ENCODE results near the gene SMAD3. TPM values are rescaled to one million over a fixed set of nuclear protein-coding genes. Genes with fewer than 3 reads are reported as not detected.

Gene SMAD3
- total RNA-seq, 2 donors from 2014 or later, result 19.7 to 52.4 TPM

DNA sequence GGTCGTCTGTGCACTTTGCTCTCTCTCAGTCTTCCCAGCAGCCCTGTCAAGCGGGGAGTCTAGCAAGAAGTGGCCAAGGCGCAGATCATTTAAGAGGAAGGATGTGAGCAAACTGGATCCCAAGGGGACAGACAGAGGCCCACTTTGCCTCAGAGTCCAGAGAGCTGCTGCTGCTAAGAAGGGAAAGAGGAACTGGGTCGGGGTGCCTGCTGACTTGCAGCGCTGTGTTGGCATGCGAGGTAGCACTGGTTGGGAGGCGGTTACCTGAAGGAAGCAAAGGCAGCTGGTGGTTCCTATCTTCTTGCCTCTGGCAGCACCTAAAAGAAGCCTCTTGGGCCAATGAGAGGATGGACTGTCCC is 28.1 kb downstream of the SMAD3 start:
- ATAC-seq, result no peak
- no peaks in the 10 kb centered on the region for H3K36me3 ChIP-seq (replicated peaks in 1 of 2; ENCODE audit: insufficient read depth in 1 of 2, low read depth in 2 of 2)

DNA sequence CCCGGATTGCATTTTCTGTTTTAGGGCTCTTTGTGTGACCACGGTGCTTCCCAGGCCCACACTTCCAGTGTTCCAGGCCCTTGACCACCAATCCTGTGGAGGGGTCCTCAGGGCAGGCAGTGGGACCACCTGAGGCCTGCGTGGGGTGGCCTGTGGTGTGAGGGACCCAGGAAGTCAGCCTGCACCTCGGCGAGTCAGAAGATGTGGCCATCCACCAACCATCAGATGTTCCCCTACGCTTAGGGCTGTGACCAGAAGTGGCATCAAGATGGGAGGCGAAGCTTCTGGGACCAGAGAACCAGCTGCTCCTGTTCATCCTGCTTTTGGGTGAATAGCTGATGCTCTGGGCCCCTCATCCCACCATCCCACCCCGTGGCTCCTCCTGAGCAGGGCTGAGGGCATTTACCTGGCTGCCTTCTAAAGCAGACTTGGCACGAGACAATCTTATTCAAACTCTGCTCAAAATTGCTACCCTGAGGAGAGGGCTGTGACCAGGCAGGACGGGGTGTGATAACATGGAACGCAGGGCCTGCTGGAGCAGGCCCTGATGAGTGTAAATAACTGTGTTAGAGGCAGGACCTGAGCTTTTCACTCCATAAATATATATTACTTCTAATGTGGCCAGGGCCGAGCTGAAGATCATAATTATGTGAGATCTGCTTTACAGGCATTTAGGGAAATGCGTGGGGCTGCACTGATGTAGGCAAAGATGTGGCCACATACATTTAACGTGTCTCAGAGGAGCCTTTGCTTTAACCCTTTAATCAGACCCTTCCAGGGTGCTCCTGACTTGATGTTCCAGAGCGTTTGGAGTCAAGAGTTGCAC is 28.8 kb downstream of the SMAD3 start:
- 62 to 72% methylated on average over 5 to 15 of the region's 15 CpGs for WGBS, 2 donors
- H3K27ac ChIP-seq, result no peak overlapping the region
- no peaks in the 10 kb centered on the region for H3K9me3 ChIP-seq
- peaks cover 57% of the 10 kb centered on the region for H3K4me1 ChIP-seq
- H3K36me3 ChIP-seq (replicated peaks in 1 of 2; ENCODE audit: insufficient read depth in 1 of 2, low read depth in 2 of 2), result no peaks in the 10 kb centered on the region
- no peak overlapping the region for H3K4me3 ChIP-seq
- ATAC-seq (no peak), DNase-seq (no peak)
- intact Hi-C loops (cut with DNase I), result no loop called here
- H3K27me3 ChIP-seq, result no peaks in the 10 kb centered on the region
- TF ChIP-seq, protein P1, sequence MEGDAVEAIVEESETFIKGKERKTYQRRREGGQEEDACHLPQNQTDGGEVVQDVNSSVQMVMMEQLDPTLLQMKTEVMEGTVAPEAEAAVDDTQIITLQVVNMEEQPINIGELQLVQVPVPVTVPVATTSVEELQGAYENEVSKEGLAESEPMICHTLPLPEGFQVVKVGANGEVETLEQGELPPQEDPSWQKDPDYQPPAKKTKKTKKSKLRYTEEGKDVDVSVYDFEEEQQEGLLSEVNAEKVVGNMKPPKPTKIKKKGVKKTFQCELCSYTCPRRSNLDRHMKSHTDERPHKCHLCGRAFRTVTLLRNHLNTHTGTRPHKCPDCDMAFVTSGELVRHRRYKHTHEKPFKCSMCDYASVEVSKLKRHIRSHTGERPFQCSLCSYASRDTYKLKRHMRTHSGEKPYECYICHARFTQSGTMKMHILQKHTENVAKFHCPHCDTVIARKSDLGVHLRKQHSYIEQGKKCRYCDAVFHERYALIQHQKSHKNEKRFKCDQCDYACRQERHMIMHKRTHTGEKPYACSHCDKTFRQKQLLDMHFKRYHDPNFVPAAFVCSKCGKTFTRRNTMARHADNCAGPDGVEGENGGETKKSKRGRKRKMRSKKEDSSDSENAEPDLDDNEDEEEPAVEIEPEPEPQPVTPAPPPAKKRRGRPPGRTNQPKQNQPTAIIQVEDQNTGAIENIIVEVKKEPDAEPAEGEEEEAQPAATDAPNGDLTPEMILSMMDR (IDR thresholded peaks at IDR 0.05), result no peak
- no peak for TF ChIP-seq POLR2A (IDR thresholded peaks at IDR 0.05)

More for the DNA sequence above, 28.1 kb downstream of the SMAD3 start:
- Histone ChIP-seq H3K4me3 (no peak overlapping the region), H3K9me3 (no peaks in the 10 kb centered on the region), H3K27ac (no peak overlapping the region), H3K4me1 (peaks cover 57% of the 10 kb centered on the region), H3K27me3 (no peaks in the 10 kb centered on the region)
- 61 to 67% methylated on average over 7 of the region's 7 CpGs for WGBS, 2 donors
- intact Hi-C loops (cut with DNase I), result no loop called here
- peak in 1 of 4 donors; percentile 67 for DNase-seq
- no peak for TF ChIP-seq POLR2A (IDR thresholded peaks at IDR 0.05)
- TF ChIP-seq, protein P1 (IDR thresholded peaks at IDR 0.05), result no peak

DNA sequence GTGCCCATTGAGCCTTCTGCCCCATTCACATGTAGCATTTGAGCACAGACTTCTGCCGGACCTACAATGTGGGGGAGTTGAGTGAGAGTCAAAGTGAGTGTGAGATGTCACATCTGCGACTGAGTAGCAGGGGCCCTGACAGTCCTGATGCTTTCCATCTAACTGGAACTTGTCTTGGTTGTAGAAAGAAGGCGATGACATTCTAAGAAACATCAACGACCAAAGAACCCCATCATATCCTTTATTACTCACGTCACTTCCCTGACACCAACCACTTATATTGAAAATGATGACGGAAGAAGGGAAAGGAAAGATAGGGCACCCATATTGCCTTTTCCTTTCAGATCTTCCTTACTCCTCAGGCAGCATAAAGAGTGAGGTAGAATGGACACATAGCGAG is 30.5 kb downstream of the SMAD3 start:
- TF ChIP-seq POLR2A (IDR thresholded peaks at IDR 0.05), result no peak
- TF ChIP-seq, protein P1 (IDR thresholded peaks at IDR 0.05), result no peak
- 85 to 88% methylated on average over 7 of the region's 7 CpGs for WGBS, 2 donors
- intact Hi-C loops (cut with DNase I), result no loop called here
- peaks cover 44% of the 10 kb centered on the region for H3K4me1 ChIP-seq
- DNase-seq (no peak), ATAC-seq (no peak)
- no peak overlapping the region for H3K4me3 ChIP-seq
- no peaks in the 10 kb centered on the region for H3K27me3 ChIP-seq
- no peaks in the 10 kb centered on the region for H3K9me3 ChIP-seq
- H3K36me3 ChIP-seq (replicated peaks in 1 of 2; ENCODE audit: insufficient read depth in 1 of 2, low read depth in 2 of 2), result no peaks in the 10 kb centered on the region
- H3K27ac ChIP-seq, result no peak overlapping the region

DNA sequence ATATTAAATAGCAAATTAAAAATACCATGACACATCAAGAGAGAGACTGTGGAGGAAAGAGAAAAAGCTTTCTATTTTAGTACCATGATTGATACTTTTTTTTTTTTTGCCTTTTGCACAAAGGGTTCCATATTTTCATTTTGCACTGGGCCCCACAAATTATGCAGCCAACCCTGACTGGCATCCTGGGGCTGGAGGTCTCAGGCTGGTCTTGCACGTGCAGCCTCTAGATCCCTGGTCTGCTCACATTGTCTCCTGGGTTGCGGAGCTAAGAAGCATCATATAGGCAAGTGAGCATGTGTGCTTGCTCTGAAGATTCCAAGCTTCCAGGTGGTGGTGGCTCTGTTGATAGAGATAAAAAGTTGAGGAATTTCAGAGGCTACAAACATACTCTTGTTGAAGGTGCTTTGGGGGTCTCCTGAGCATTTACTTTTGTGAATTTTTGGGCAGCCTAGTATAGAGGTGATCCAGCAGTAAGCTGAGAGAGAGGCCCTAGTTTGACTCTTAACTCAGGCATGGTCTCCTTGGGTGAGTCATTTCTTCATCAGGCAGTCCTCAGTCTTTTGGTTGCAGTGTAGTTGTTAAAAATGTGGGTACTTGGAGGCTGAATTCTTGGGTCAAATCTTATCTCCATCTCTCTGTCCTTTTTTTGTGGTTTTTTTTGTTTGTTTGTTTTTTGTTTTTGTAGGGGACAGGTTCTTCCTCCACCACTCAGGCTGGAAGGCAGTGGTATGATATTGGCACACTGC is 31.3 kb downstream of the SMAD3 start:
- no peak for ATAC-seq
- Histone ChIP-seq H3K4me3 (no peak overlapping the region), H3K9me3 (no peaks in the 10 kb centered on the region), H3K4me1 (peaks cover 44% of the 10 kb centered on the region), H3K36me3 (replicated peaks in 1 of 2; ENCODE audit: insufficient read depth in 1 of 2, low read depth in 2 of 2) (no peaks in the 10 kb centered on the region), H3K27ac (no peak overlapping the region), H3K27me3 (no peaks in the 10 kb centered on the region)
- intact Hi-C loops (cut with DNase I), result no loop called here
- DNase-seq, result no peak
- no peak for TF ChIP-seq POLR2A (IDR thresholded peaks at IDR 0.05)
- TF ChIP-seq, protein P1 (IDR thresholded peaks at IDR 0.05), result no peak
- 91 to 94% methylated on average over 2 of the region's 2 CpGs for WGBS, 2 donors

Data from body of pancreas (tissue), 4 donors.